Vagina (tissue), 2 donors: ENCODE results near the gene KCNJ10.

Experiments
- CTCF ChIP-seq, 3 experiments: fragments of 450-650 bp in 2 of 3; fragments of 200-600 bp in 1 of 3; sonication (generic) in 1 of 3; IDR thresholded peaks; one replicate each; pipeline ENCODE4 v1.5.1; 2017 to 2019; ENCODE audit warnings: antibody characterized with exemption in 3 of 3, mild to moderate bottlenecking in 2 of 3, moderate library complexity in 2 of 3
- POLR2A ChIP-seq, 2 donors: fragments of 450-650 bp; IDR thresholded peaks; one replicate each; pipeline ENCODE4 v1.6.1; 2017; ENCODE audit warnings: antibody characterized with exemption in 2 of 2, mild to moderate bottlenecking in 2 of 2, moderate library complexity in 2 of 2
- POLR2AphosphoS5 ChIP-seq, 2 donors: sonication (generic); formaldehyde crosslinking; IDR thresholded peaks; one replicate each; pipeline ENCODE4 v1.9.0; 2017; ENCODE audit warnings: antibody characterized with exemption in 2 of 2, mild to moderate bottlenecking in 2 of 2, low read depth in 1 of 2; ENCODE audit not compliant: insufficient read depth in 1 of 2

- TF ChIP-seq CTCF (IDR thresholded peaks at IDR 0.05): no peak
- TF ChIP-seq POLR2A (IDR thresholded peaks at IDR 0.05): no peak
- TF ChIP-seq POLR2AphosphoS5 (IDR thresholded peaks at IDR 0.05; ENCODE audit: insufficient read depth in 1 of 2, low read depth in 1 of 2): no peak
Observed at GRCh38 chr1:160118928-160119327, 49.0 kb upstream of the KCNJ10 start.
